Right forelimb (tissue), 1 donor: ENCODE measurements around the gene PSTPIP1.
A peak's percentile ranks its signal among the peaks of the same experiment; 100 is the strongest.

ENCODE experiments used
- DNase-seq: peaks from one replicate; pipeline ENCODE4 v3.0.0-alpha.2; 2018

PSTPIP1 gene

DNA sequence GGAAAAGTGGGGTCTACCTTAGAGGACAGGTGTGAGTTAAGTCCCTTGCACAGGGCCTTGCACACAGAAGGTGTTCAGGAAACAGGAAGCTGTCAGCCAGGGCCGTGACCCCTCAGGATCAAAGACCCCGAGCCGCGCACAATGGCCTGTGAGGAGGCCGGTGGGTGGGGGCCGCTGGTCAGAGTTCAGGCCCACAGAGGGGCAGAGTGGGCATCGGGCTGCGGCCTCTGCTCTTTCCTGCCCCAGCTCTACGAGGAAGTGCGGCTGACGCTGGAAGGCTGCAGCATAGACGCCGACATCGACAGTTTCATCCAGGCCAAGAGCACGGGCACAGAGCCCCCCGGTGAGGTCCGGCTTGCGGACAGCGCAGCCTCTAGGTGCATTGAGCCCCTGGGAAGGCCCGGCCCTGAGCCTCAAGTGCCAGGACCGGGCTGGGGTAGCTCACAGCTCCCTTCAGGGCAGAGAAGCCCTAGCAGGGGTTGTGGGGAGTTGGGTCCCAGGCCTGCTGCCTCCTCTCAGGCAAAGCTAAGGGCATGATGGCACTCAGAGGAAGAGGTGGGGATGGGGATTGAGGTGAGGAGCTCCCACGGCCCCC is 37.2 kb downstream of the PSTPIP1 start:
- DNase-seq, result peak; percentile 41

DNA sequence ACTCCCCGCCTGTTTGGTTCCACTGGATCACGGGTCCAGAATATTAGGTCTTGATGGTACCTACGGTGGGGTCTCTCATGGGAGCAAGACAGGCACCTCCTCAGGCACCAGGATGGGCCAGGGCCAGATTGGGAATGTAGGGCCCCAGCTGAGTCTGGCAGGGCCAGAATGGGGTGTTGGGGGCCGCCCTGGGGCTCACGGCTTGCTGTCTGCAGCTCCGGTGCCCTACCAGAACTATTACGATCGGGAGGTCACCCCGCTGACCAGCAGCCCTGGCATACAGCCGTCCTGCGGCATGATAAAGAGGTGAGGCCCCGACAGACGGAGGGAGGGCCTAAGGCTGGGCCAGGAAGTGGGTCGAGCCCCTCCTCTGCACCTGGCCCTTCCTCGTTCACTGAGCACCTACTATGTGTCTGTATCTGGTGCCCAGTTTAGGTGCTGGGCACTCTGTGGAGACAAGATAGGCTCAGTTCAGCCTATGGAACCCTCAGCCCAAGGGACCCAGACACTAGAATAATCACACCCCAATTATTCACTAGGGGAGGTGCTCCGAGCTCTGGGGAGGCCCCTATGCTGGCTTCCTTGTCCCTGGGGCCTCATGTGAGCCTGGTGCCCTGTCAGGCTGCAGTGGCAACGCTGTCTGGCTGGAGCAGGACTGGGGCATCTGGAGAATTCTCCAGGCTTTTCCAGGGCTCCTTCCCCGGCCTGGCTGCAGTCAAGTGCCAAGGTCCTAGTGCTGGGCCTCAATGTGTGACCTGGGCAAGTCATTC is 37.9 kb downstream of the PSTPIP1 start:
- DNase-seq, result peak; percentile 36

- DNase-seq, result no peak
Measured at GRCh38 chr15:77033417-77033728, 38.4 kb downstream of the PSTPIP1 start.

DNA sequence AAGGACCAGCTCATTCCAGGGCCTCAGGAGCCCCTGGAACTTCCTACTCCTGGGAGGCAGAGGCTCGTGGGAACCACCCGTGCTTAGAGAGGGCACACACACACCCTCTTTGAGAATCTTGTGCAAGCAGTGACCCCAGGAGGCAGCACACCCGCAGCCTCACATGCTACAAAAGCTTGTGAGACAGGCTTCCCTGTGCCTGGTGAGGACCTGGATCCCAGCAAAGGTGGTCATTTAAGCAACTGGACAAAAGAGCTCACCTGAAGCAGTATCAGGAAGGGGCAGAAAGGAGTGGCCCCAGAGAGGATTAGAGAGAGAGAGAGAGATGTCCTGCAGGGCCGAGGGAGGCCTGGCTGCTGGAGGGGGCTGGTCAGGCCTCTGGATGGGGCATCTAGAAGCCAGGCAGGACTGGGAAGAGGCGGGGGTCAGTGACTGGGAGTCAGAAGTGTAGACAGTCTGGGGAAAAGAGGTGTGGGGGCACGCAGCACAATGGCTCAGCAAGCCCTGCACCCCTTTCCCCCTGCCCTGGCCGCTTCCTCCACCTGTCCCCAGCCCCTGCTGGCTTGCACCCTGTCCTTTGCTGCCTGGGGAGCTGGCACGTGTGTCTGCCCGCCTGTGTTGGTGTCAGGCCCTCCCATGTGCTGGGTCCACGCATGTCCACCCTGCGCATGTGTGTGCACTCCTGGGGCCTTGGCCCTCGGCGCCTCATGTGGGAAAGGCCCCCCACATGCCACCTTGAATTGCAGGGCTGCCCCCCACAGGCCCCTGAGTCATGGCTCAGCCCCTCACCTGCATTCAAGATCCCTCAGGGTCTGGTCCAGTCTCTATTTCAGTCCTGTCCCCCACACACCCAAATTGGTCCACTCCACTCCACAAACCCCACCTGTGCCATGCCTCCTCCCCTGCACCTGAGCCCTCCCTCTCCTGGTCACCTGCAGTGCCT is 39.1 kb downstream of the PSTPIP1 start:
- peak; percentile 47 for DNase-seq

DNA sequence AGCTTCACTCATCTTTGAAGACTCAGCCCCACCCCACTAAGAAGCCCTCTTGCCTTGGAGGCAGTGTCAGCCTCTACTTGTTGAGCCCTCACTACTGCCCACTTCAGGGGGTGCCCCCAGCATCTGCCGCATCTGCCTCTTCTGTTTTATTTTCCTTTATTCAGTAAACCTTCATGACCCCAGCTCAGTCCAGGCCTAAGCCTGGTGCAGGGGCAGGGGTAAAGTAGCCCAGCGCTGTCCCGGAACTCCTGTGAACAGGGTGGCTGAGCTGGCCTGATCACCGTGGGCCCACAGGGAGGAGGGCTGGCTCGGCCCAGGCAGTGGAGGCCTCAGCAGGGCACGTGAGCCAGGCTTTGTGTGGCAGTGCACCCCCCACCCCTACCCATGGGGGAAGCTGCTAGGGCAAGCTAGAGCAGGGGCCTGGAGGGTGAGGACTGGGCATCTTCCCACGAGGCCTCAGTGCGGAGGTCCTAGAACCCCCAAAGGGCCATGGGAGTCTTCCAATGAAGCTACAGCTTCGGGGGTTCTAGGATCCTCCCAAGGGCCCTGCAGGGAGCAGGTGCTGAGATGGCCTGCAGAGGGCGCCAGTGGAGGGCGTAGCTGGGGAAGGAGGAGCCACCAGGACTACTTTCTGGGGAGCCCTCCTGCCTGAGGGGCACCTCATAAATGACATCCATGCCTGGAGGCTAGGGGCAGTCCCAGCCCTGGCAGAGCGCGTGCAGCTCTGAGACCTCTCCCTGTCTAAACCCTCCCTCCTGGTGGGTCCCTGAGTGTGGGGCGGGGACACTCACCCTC is 40.0 kb downstream of the PSTPIP1 start:
- DNase-seq, result peak; percentile 46

- peak; percentile 39 for DNase-seq
Measured at GRCh38 chr15:77035584-77035983, 40.7 kb downstream of the PSTPIP1 start.

DNA sequence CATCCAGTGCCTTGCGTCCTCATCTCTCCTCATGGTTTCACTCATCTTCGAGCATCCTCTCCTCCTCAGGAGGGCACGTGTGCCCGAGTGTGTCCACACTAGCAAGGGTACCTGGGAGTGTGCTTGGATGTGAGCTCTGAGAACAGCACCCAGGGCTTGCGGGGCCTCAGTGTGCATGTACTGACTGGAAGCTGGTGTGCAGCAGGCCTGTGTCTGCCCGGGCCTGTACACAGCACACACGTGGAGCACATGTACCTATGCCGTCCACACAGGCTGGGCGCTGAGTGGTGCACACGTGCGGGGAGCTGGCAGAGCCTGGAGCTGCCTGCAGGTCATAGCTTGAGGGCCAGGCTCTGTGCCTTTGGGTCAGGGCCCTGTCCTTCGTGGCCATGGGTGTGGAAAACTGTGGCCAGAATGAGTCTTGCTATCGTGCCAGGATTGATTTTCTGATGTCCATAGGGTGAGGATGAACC is 41.1 kb downstream of the PSTPIP1 start:
- DNase-seq, result peak; percentile 50

- peak; percentile 42 for DNase-seq
Measured at GRCh38 chr15:77036537-77037387, 41.8 kb downstream of the PSTPIP1 start.

GRCh38 chr15:77037388-77038209 is 42.7 kb downstream of the PSTPIP1 start:
- DNase-seq, result peak; percentile 41

DNA sequence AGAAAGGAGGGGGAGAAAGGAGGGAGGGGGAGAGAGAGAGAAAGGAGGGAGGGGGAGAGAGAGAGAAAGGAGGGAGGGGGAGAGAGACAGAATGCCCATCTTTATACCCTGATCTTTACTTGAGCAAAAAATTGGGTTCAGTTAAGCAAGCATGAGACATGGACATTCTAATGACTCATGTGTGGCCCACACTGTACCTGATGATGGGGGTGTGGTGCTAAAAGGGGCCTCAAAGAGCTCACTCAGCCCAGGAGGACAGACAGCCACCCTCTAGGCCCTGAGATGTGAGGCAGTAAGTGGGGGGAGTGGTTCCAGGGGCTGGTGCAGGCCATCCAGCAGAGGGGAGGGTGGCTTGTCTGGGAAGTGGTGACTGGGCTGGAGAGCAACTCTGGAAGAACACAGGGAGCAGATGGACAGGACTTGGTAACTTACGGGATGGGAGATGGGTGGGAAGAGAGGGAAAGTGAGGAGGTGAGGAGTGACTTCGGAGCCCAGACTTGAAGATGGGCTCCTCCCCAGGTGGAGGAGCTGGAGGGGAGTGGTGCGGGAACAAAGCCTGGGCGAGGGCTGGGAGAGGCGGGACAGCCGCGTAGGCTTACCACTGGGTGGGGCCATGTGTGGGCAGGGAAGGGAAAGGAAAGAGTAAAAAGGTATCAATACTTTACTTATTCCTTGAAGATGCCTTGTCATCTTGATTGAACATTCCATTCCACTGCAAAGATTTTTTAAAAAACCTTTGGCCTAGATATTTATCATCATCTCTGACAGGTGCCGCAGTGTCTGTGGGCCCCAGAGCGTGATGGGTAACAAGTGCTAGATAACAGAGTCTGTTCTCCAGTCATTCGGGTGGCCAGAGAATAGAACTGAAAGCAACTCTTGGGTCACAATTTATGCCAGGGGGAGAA is 43.6 kb downstream of the PSTPIP1 start:
- no peak for DNase-seq

GRCh38 chr15:77039217-77039533 is 44.2 kb downstream of the PSTPIP1 start:
- no peak for DNase-seq

DNA sequence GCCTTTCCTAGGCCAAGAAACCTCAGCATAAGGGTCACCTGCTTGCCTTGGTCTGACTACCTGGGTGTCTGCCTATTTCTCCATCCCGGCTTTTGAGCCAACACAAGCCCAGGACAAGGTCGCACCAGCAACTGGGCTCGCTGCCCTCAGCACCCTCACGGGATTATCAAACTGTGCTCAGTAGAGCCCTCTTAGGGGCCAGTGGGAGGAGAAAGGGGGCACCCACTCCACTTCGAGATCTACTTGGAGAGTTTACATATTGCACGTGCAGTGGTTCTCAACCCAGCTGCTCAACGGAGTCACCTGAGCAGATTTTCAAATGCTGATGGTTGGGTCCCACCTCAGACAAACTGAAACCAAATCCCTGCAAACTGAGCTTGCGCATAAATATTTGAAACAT is 44.9 kb downstream of the PSTPIP1 start:
- no peak for DNase-seq

GRCh38 chr15:77040673-77041072 is 45.7 kb downstream of the PSTPIP1 start:
- no peak for DNase-seq

GRCh38 chr15:77042245-77042919 is 47.5 kb downstream of the PSTPIP1 start:
- no peak for DNase-seq

- no peak for DNase-seq
Measured at GRCh38 chr15:77042955-77043920, 48.3 kb downstream of the PSTPIP1 start.

GRCh38 chr15:77044228-77045042 is 49.5 kb downstream of the PSTPIP1 start:
- DNase-seq, result no peak

DNA sequence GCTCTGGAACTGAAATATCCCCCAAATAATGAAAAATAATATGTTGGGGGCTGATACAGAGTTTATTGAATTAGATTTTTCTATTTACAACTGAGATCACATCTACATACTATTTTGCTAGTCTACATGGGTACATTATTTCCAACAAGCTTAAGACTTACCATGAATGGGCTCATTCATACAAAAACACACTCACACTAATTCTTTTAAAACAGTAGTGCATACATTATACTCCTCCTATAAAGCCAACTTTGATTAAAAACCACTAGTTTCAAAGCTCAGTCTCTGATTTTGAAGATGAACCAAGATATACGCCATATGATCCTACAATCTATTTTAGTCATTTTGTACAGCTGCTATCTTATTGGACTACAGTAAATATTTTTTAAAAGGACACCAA is 51.1 kb downstream of the PSTPIP1 start:
- DNase-seq, result no peak
